Right atrium auricular region (tissue), 2 donors: ENCODE data around the gene USB1. TPM values are rescaled to one million over a fixed set of nuclear protein-coding genes. Genes with fewer than 3 reads are reported as not detected.

Source experiments
- DNase-seq: peaks from one replicate; pipeline ENCODE4 v3.0.0-alpha.2; 2019; ENCODE audit warnings: low spot score
- H3K27ac ChIP-seq, 2 donors: fragments of 200-600 bp; sonication (generic); 1 replicate in 1 of 2; 2 replicates in 1 of 2; pipeline ENCODE4 v1.5.1; 2016 to 2019
- H3K27me3 ChIP-seq, 2 donors: fragments of 200-600 bp; sonication (generic); one replicate each; pipeline versions ENCODE4 v1.5.1 to v1.6.0; 2017 to 2019
- H3K36me3 ChIP-seq: fragments of 200-600 bp; sonication (generic); one replicate; pipeline ENCODE4 v1.5.1; 2016
- H3K4me1 ChIP-seq, 2 donors: fragments of 200-600 bp; sonication (generic); one replicate each; pipeline versions ENCODE4 v1.5.1 to v1.6.0; 2017 to 2019
- H3K4me3 ChIP-seq, 2 donors: fragments of 200-600 bp; sonication (generic); 1 replicate in 1 of 2; 2 replicates in 1 of 2; pipeline ENCODE4 v1.5.1; 2017 to 2019; ENCODE audit warnings: mild to moderate bottlenecking in 1 of 2, moderate library complexity in 1 of 2
- H3K9me3 ChIP-seq, 2 donors: fragments of 200-600 bp; sonication (generic); one replicate each; pipeline ENCODE4 v1.5.1; 2019
- total RNA-seq, 2 donors: library from RNA; depleted of rRNA; stranded (reverse); fragments of >200 nt; gene quantifications; one replicate each; pipeline ENCODE4 v1.1.0, GENCODE V29; 2016
- TF ChIP-seq, protein P1 (sequence below), 2 donors: fragments of 200-600 bp; sonication (generic); IDR thresholded peaks; one replicate each; pipeline ENCODE4 v1.5.1; 2019; ENCODE audit warnings: antibody characterized with exemption in 2 of 2

Gene USB1
- total RNA-seq, 2 donors from 2014 or later, result 32.2 to 43.2 TPM

DNA sequence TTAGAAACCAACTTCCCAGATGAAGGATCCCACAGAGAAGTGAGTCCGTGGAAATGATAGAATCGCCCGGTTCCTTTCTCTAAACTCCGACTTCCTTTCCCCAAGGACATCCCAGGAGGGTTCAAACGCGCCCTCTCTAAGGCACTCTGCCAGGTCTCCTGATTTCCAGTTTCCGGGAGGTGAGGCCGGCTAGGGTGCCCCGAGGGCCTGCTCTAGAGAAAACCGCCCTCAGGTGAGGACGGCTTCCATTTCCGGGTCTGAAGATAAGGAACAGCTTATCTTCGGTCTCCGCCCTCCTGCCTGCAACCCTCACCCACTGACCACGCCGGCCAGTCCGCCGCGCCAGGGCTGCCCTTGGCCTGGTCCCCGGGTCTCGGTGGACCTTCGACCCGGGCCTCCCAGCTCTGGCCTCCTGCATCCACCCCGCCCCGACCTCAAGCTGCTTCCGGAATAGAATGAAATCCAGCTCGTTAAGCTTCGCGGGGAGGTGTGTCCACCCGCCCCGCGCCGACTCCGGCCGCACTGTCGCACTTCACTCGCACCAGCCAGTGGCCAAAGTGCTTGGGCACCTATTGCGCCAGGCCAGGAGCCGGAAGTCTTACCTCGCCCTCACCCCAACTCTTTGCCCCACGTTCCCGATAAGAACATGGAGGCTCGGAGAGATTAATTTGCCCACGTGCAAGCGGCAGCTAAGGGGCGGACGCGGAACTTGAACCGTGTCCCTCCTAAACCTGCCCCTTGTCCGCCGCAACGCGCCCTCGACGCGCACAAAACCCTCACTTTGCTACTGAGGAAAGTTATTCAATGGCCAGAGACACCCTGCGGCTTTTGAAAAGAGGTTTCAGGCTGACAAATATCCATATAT is 23.5 kb downstream of the USB1 start:
- Histone ChIP-seq H3K4me1 (peaks cover 0 to 81% of the 10 kb centered on the region in 2 donors), H3K36me3 (no peaks in the 10 kb centered on the region), H3K4me3 (peak overlapping the region; percentile 58 to 68), H3K9me3 (no peaks in the 10 kb centered on the region), H3K27me3 (no peaks in the 10 kb centered on the region), H3K27ac (peak overlapping the region; percentile 91 to 92)
- TF ChIP-seq, protein P1, sequence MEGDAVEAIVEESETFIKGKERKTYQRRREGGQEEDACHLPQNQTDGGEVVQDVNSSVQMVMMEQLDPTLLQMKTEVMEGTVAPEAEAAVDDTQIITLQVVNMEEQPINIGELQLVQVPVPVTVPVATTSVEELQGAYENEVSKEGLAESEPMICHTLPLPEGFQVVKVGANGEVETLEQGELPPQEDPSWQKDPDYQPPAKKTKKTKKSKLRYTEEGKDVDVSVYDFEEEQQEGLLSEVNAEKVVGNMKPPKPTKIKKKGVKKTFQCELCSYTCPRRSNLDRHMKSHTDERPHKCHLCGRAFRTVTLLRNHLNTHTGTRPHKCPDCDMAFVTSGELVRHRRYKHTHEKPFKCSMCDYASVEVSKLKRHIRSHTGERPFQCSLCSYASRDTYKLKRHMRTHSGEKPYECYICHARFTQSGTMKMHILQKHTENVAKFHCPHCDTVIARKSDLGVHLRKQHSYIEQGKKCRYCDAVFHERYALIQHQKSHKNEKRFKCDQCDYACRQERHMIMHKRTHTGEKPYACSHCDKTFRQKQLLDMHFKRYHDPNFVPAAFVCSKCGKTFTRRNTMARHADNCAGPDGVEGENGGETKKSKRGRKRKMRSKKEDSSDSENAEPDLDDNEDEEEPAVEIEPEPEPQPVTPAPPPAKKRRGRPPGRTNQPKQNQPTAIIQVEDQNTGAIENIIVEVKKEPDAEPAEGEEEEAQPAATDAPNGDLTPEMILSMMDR (IDR thresholded peaks at IDR 0.05), result no peak
- DNase-seq, result no peak

DNA sequence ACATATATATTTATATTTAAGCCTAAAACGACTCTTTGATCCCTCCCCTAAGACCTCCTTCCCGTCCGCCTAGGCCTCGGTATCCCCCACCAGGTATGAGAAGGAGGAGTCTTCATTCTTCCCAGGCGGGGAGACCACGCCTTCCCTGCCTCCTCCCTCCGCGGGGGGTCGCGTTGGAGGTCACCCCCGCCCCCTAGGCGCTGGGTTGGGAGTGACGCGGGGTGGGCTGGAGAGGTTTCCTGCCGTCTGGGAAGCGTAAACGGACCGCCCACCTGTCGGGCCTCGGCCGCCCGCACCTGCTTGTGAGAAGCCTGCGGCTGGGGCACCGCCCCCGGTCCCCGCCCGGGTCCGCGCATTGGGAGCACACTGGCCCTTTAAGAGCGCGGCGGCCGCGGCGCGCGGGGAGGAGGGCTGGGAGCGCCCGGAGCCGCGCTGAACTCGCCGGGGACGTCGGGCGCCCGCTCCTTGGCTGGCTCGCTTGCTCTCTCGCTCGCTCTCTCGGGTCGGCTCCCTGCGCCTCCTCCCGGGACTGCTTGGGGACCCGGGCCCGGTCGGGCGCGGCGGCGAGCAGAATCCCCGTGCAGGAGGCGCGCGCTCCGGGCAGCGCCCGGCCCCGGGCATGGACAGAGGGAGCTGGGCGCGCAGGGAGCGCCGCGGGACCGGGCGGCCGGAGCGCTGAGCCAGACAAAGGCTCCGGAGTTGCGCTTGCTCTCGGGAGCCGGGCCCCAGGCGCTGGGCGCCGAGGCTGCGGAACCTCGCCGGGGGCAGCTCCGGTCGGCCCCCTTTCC is 24.3 kb downstream of the USB1 start, which contains the start of gene MMP15:
TSS of gene MMP15 (plus strand) at position 404 of the 788 bp plus-strand sequence. CDS start 597 bp downstream, outside the sequence.
- Histone ChIP-seq H3K36me3 (no peaks in the 10 kb centered on the region), H3K9me3 (no peaks in the 10 kb centered on the region), H3K27me3 (no peaks in the 10 kb centered on the region), H3K4me1 (peaks cover 0 to 90% of the 10 kb centered on the region in 2 donors), H3K27ac (peak within 1 kb of the TSS; percentile 91 to 92), H3K4me3 (peak within 1 kb of the TSS; percentile 58 to 68)
- no peak for DNase-seq
- TF ChIP-seq, protein P1 (IDR thresholded peaks at IDR 0.05), result no peak

DNA sequence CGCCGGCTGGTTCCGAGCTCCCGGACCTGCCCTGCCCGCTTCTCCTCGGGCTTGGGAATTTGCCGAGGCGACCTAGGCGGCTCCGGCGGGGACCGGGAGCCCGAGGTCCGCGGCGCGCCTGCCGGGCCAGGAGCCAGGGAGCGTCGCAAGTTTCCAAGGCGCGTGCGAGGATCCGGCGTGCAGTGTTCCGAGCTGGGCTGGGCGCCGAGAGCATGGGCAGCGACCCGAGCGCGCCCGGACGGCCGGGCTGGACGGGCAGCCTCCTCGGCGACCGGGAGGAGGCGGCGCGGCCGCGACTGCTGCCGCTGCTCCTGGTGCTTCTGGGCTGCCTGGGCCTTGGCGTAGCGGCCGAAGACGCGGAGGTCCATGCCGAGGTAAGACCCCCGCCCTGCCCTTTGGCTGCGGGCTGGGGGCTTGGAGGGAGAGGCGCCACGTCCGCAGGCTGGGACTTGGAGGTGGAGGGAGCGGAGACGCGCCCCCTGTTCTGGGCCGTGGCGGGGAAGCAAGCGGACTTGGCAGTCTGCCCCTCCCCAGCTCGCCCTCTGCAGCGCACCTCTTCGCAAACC is 25.0 kb downstream of the USB1 start:
- TF ChIP-seq, protein P1 (IDR thresholded peaks at IDR 0.05), result no peak
- Histone ChIP-seq H3K4me1 (peaks cover 0 to 92% of the 10 kb centered on the region in 2 donors), H3K36me3 (no peaks in the 10 kb centered on the region), H3K9me3 (no peaks in the 10 kb centered on the region), H3K4me3 (peak overlapping the region; percentile 58 to 68), H3K27ac (peak overlapping the region; percentile 91 to 92), H3K27me3 (no peaks in the 10 kb centered on the region)
- DNase-seq, result no peak

DNA sequence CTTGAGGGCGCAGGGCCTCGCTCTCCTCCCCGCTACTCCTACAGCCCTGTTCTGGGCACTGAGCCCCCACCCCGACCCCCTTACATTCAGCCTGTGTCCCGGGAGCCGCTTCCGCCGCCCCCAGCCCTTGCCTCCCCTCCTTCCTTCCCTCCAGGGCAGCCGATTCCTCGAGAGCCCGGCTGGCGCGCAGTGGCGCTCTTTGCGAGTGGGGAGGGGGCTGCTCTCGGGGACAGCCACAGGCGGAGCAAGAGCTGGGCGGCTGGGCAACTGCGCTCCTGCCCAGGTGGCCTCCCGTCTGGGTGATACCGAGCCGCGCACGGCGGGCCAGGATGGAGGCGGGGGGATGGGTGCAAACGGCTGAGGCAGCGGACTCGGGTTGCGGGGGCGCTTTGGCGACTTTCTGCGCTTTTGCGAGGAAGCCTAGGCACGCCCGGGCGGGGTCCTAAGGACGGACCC is 25.5 kb downstream of the USB1 start:
- Histone ChIP-seq H3K27me3 (no peaks in the 10 kb centered on the region), H3K4me1 (peaks cover 0 to 91% of the 10 kb centered on the region in 2 donors), H3K27ac (peak overlapping the region; percentile 91 to 92), H3K36me3 (no peaks in the 10 kb centered on the region), H3K9me3 (no peaks in the 10 kb centered on the region), H3K4me3 (peak overlapping the region; percentile 58 to 68)
- TF ChIP-seq, protein P1 (IDR thresholded peaks at IDR 0.05), result no peak
- no peak for DNase-seq

DNA sequence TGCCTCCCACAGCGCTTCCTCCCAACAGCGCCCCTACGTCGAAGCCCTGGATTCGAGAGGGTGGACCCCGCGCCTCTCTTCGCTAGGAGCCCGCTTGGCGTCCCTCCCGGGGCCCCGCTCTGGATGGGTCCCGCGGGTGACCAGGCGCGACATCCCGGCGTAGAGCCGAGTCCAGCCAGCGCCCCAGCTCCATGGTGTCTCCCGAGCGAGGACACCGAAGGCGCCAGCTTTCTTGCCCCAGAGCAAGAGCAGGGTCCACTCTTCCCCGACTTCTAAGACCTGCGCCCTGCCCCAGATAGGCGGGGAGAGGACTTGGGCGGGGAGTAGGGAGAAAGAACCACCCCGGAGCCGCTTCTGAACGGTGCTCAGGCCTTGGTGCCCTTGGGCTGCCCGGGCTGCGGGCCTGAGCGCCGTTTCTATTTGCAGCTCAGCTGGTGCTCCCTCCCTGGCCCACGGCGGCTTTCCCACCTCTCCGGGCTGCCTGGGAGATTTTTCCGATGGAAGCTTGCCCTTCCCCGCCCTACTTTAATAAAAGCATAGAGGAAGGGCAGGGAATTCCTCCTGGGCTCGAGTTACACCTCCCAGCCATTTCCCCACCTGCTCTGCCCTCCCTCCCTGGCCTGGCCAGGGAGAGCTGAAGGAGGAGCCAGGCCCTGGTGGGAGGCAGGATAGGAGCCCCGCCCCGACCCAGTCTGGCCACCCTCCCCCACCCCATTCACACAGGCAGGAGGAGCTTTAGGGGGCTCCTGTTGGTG is 26.1 kb downstream of the USB1 start:
- no peaks in the 10 kb centered on the region for H3K9me3 ChIP-seq
- DNase-seq, result no peak
- no peaks in the 10 kb centered on the region for H3K27me3 ChIP-seq
- peak overlapping the region; percentile 91 to 92 for H3K27ac ChIP-seq
- TF ChIP-seq, protein P1 (IDR thresholded peaks at IDR 0.05), result no peak
- peak overlapping the region; percentile 58 to 68 for H3K4me3 ChIP-seq
- peaks cover 0 to 91% of the 10 kb centered on the region in 2 donors for H3K4me1 ChIP-seq
- H3K36me3 ChIP-seq, result no peaks in the 10 kb centered on the region
